Esophagus squamous epithelium (tissue), 5 donors: ENCODE data around the gene NOL12. TPM values are rescaled to one million over a fixed set of nuclear protein-coding genes. Genes with fewer than 3 reads are reported as not detected.

ENCODE experiments used
- DNase-seq: peaks from one replicate; lab custom pipeline; 2025; lab: John Stamatoyannopoulos, UW
- H3K27ac ChIP-seq, 4 donors: fragments of 200-600 bp; sonication (generic); one replicate each; pipeline ENCODE4 v1.5.1; 2016 to 2019; ENCODE audit warnings: mild to moderate bottlenecking in 1 of 4
- H3K27me3 ChIP-seq, 4 donors: fragments of 200-600 bp; sonication (generic); 1 replicate in 3 of 4; 2 replicates in 1 of 4; pipeline versions ENCODE4 v1.5.1 to v1.6.0; 2017 to 2021; ENCODE audit warnings: antibody characterized with exemption in 1 of 4
- H3K36me3 ChIP-seq, 3 donors: fragments of 200-600 bp; sonication (generic); one replicate each; pipeline ENCODE4 v1.5.1; 2016 to 2019
- H3K4me1 ChIP-seq, 3 donors: fragments of 200-600 bp; sonication (generic); one replicate each; pipeline ENCODE4 v1.5.1; 2017 to 2019
- H3K4me3 ChIP-seq, 4 donors: fragments of 200-600 bp; sonication (generic); 1 replicate in 3 of 4; 2 replicates in 1 of 4; pipeline ENCODE4 v1.5.1; 2016 to 2019; ENCODE audit warnings: mild to moderate bottlenecking in 2 of 4, moderate library complexity in 1 of 4
- H3K9me3 ChIP-seq, 3 donors: fragments of 200-600 bp; sonication (generic); one replicate each; pipeline ENCODE4 v1.5.1; 2016 to 2019
- CTCF ChIP-seq, 6 experiments: fragments of 450-650 bp in 4 of 6; fragments of 200-600 bp in 2 of 6; sonication (generic) in 2 of 6; IDR thresholded peaks; one replicate each; pipeline ENCODE4 v1.5.1; 2016 to 2019; ENCODE audit warnings: antibody characterized with exemption in 6 of 6, mild to moderate bottlenecking in 4 of 6, moderate library complexity in 4 of 6
- POLR2A ChIP-seq, 4 donors: fragments of 450-650 bp; IDR thresholded peaks; one replicate each; pipeline ENCODE4 v1.6.1; 2017; ENCODE audit warnings: antibody characterized with exemption in 4 of 4, mild to moderate bottlenecking in 4 of 4, moderate library complexity in 3 of 4
- WGBS, 2 donors: methylation state at CpG; one replicate each; pipeline ENCODE4 v1.1.5; 2018; 5-methylcytosine and 5-hydroxymethylcytosine counted together
- intact Hi-C: fragments of 100-400 bp; cut with DNase I; formaldehyde crosslinking; loops from one replicate; pipeline ENCODE4 v1.15.0; 2022
- total RNA-seq, 4 donors: library from RNA; depleted of rRNA; stranded (reverse); fragments of >200 nt; gene quantifications; one replicate each; pipeline ENCODE4 v1.1.0, GENCODE V29; 2016
- donor health status: DM: yes; HTN: yes; CAD: no.

Gene NOL12
- total RNA-seq: 10 to 100 TPM; 34.3 to 44.5 (median 40.8) TPM

- no peaks in the 10 kb centered on the region for H3K9me3 ChIP-seq
- WGBS, 2 donors: 1 to 2% methylated on average over 34 to 48 of the region's 62 CpGs
- peaks cover 14 to 36% (median 21%) of the 10 kb centered on the region in 3 donors for H3K36me3 ChIP-seq
- DNase-seq: no peak
- intact Hi-C loops: no loop called here
- H3K27ac ChIP-seq: peak within 1 kb of the TSS; percentile 92 to 97 (median 93)
- peaks cover 30 to 77% (median 40%) of the 10 kb centered on the region in 3 donors for H3K4me1 ChIP-seq
- H3K27me3 ChIP-seq: no peaks in the 10 kb centered on the region
- TF ChIP-seq POLR2A (IDR thresholded peaks at IDR 0.05): peak in 2 of 4 donors; percentile 52 to 66
- TF ChIP-seq CTCF (IDR thresholded peaks at IDR 0.05): peak in 1 of 6 experiments; percentile 38
- peak within 1 kb of the TSS; percentile 70 to 95 (median 86) for H3K4me3 ChIP-seq
Observed at GRCh38 chr22:37686002-37686982, at the start of gene NOL12. Gene NOL12, plus strand, starts transcription at chr22:37686343. Its CDS starts 50 bp downstream, at chr22:37686393.

- no peak for TF ChIP-seq CTCF (IDR thresholded peaks at IDR 0.05)
- TF ChIP-seq POLR2A (IDR thresholded peaks at IDR 0.05): no peak
- no peaks in the 10 kb centered on the region for H3K27me3 ChIP-seq
- peaks cover 0 to 20% (median 0%) of the 10 kb centered on the region in 3 donors for H3K36me3 ChIP-seq
- WGBS, 2 donors: 67 to 70% methylated on average over 2 to 3 of the region's 3 CpGs
- H3K4me1 ChIP-seq: peaks cover 54 to 99% (median 71%) of the 10 kb centered on the region in 3 donors
- H3K4me3 ChIP-seq: no peak overlapping the region
- DNase-seq: no peak
- H3K27ac ChIP-seq: peak overlapping the region in 3 of 4 donors; percentile 90 to 94 (median 92)
- no peaks in the 10 kb centered on the region for H3K9me3 ChIP-seq
- intact Hi-C loops: loop anchor here (10.0 kb wide), 1 partner anchor 158 kb away; no protein-coding TSS in a partner anchor
Observed at GRCh38 chr22:37636949-37637273, 49.2 kb upstream of the NOL12 start.

GRCh38 chr22:37638391-37639069 is 47.6 kb upstream of the NOL12 start:
- H3K4me1 ChIP-seq: peaks cover 52 to 100% (median 75%) of the 10 kb centered on the region in 3 donors
- peak overlapping the region; percentile 63 to 89 (median 82) for H3K4me3 ChIP-seq
- intact Hi-C loops: loop anchor here (10.0 kb wide), 1 partner anchor 156 kb away; no protein-coding TSS in a partner anchor
- no peak for DNase-seq
- TF ChIP-seq CTCF (IDR thresholded peaks at IDR 0.05) (no peak), POLR2A (IDR thresholded peaks at IDR 0.05) (peak in 2 of 4 donors; percentile 12 to 37)
- H3K36me3 ChIP-seq: peaks cover 0 to 17% (median 0%) of the 10 kb centered on the region in 3 donors
- H3K27ac ChIP-seq: peak overlapping the region; percentile 89 to 94 (median 91)
- no peaks in the 10 kb centered on the region for H3K27me3 ChIP-seq
- no peaks in the 10 kb centered on the region for H3K9me3 ChIP-seq
- 14 to 42% methylated on average over 5 to 8 of the region's 11 CpGs for WGBS, 2 donors

- intact Hi-C loops: loop anchor here (10.0 kb wide), 1 partner anchor 156 kb away; no protein-coding TSS in a partner anchor
- H3K36me3 ChIP-seq: peaks cover 0 to 24% (median 3%) of the 10 kb centered on the region in 3 donors
- TF ChIP-seq POLR2A (IDR thresholded peaks at IDR 0.05) (peak in 1 of 4 donors; percentile 60), CTCF (IDR thresholded peaks at IDR 0.05) (peak in 3 of 6 experiments; percentile 2 to 33 (median 11))
- H3K27ac ChIP-seq: peak within 1 kb of the TSS; percentile 89 to 94 (median 91)
- DNase-seq: no peak
- no peaks in the 10 kb centered on the region for H3K9me3 ChIP-seq
- peak within 1 kb of the TSS; percentile 63 to 89 (median 82) for H3K4me3 ChIP-seq
- H3K4me1 ChIP-seq: peaks cover 46 to 99% (median 74%) of the 10 kb centered on the region in 3 donors
- 9 to 23% methylated on average over 5 to 8 of the region's 57 CpGs for WGBS, 2 donors
- H3K27me3 ChIP-seq: no peaks in the 10 kb centered on the region
Observed at GRCh38 chr22:37639070-37639760, 46.9 kb upstream of the NOL12 start, which contains the start of gene SH3BP1. Gene SH3BP1, plus strand, starts transcription at chr22:37639669. Its CDS starts 119 bp downstream, at chr22:37639788.
